HepG2 (cell line): Measurements from ENCODE around the gene CAPN15. TPM values are rescaled to one million over a fixed set of nuclear protein-coding genes. Genes with fewer than 3 reads are reported as not detected.

Experiments
- ATAC-seq: fragments of 200-7000 bp; cut with Tn5 transposase; 3 replicates; pipeline ENCODE4 v1.9.1; 2020; ENCODE audit warnings: mild to moderate bottlenecking, moderate library complexity
- BruUV-seq: library from RNA; stranded (reverse); fragments of 400-500 nt; replicated peaks from 2 replicates; lab custom pipeline; 2021; lab: Mats Ljungman, UMichigan
- CTCF ChIA-PET: fragments of 300-600 bp; formaldehyde crosslinking; extraction: SDS; loops from one replicate; lab custom pipeline; 2021; ENCODE audit warnings: low total read pairs, inconsistent platforms, low intra/inter-chr PET ratio; lab: Yijun Ruan, JAX
- POLR2A ChIA-PET: fragments of 350-600 bp; sonication (Branson Sonifier 250); formaldehyde crosslinking; loops from one replicate; lab custom pipeline; 2020; ENCODE audit warnings: antibody characterized with exemption, inconsistent platforms; lab: Yijun Ruan, JAX
- DNase-seq: peaks from one replicate; pipeline ENCODE4 v3.0.0-alpha.2; 2015; ENCODE audit warnings: low spot score
- FAIRE-seq: peaks from 3 replicates; lab custom pipeline; 2011; peaks lifted over from hg19 to GRCh38; lab: Jason Lieb, UNC
- H2AFZ ChIP-seq: one replicate; pipeline ENCODE4 v1.6.1; 2011; ENCODE audit warnings: low read length, inconsistent platforms
- H3K27ac ChIP-seq: fragments of 300-600 bp; 3 replicates; pipeline ENCODE4 v1.8.0; 2011; ENCODE audit warnings: mixed run types, mild to moderate bottlenecking, mixed read lengths, low read length, inconsistent platforms; ENCODE audit not compliant: insufficient read depth; ENCODE audit errors: extremely low read length
- H3K27me3 ChIP-seq, 2 experiments: fragments of 200-600 bp in 1 of 2; 2 replicates in 1 of 2; 3 replicates in 1 of 2; pipeline versions ENCODE4 v1.6.0 to v1.8.0; 2011; ENCODE audit warnings: low read length in 2 of 2, mild to moderate bottlenecking in 2 of 2, moderate library complexity in 2 of 2, inconsistent platforms in 1 of 2; ENCODE audit not compliant: insufficient read depth in 2 of 2, control insufficient read depth in 1 of 2
- H3K36me3 ChIP-seq, 2 experiments: fragments of 200-600 bp in 1 of 2; replicated peaks in 1 of 2; 2 replicates in 1 of 2; 3 replicates in 1 of 2; pipeline versions ENCODE4 v1.5.1 to v1.8.0; 2011; ENCODE audit warnings: low read length in 2 of 2, inconsistent platforms in 1 of 2; ENCODE audit not compliant: insufficient read depth in 2 of 2, control insufficient read depth in 1 of 2
- H3K4me1 ChIP-seq: 2 replicates; pipeline ENCODE4 v1.5.1; 2012; ENCODE audit warnings: low read length, inconsistent platforms; ENCODE audit not compliant: insufficient read depth
- H3K4me2 ChIP-seq: 2 replicates; pipeline ENCODE4 v1.6.0; 2011; ENCODE audit warnings: low read depth, low read length, inconsistent platforms
- H3K4me3 ChIP-seq, 3 experiments: fragments of 200-600 bp in 1 of 3; sonication (generic), shearing (Covaris generic) in 1 of 3; replicated peaks in 1 of 3; 2 replicates each; pipeline ENCODE4 v1.5.1; 2011 to 2016; ENCODE audit warnings: low read length in 3 of 3, inconsistent platforms in 2 of 3, low read depth in 2 of 3, mild to moderate bottlenecking in 2 of 3, control low read depth in 1 of 3, mixed read lengths in 1 of 3; ENCODE audit not compliant: insufficient read depth in 1 of 3
- H3K79me2 ChIP-seq: one replicate; pipeline ENCODE4 v1.6.1; 2011; ENCODE audit warnings: low read length, inconsistent platforms; ENCODE audit not compliant: insufficient read depth
- H3K9ac ChIP-seq: 2 replicates; pipeline ENCODE4 v1.6.0; 2011; ENCODE audit warnings: mild to moderate bottlenecking, low read depth, low read length, inconsistent platforms; ENCODE audit not compliant: insufficient read depth
- H3K9me3 ChIP-seq: 2 replicates; pipeline ENCODE4 v1.5.1; 2012; ENCODE audit warnings: mild to moderate bottlenecking, low read length
- H4K20me1 ChIP-seq: 2 replicates; pipeline ENCODE4 v1.6.0; 2011; ENCODE audit warnings: inconsistent platforms, mild to moderate bottlenecking, low read length, moderate library complexity; ENCODE audit not compliant: insufficient read depth
- AGO2 ChIP-seq: fragments of 200-400 bp; formaldehyde crosslinking; optimal IDR thresholded peaks from 2 replicates; pipeline ENCODE3; 2017; ENCODE audit warnings: mild to moderate bottlenecking, low read depth, low read length, moderate library complexity
- ARNT ChIP-seq: fragments of 450-650 bp; IDR thresholded peaks from 2 replicates; pipeline ENCODE4 v1.6.1; 2017
- CEBPB ChIP-seq: IDR thresholded peaks from 2 replicates; pipeline ENCODE4 v1.6.1; 2011; ENCODE audit warnings: low read depth, low read length, improper control_type of control experiment, borderline replicate concordance
- HOXA3 ChIP-seq: sonication (generic); formaldehyde crosslinking; IDR thresholded peaks from 2 replicates; pipeline ENCODE4 v1.5.0; 2020; ENCODE audit warnings: missing genetic modification reagents
- MAF1 ChIP-seq: sonication (generic); formaldehyde crosslinking; IDR thresholded peaks from 2 replicates; pipeline ENCODE4 v1.5.0; 2020; ENCODE audit warnings: missing genetic modification reagents, borderline replicate concordance
- NBN ChIP-seq: fragments of 450-650 bp; conservative IDR thresholded peaks from 2 replicates; pipeline ENCODE4 v1.6.1; 2017
- NCOA1 ChIP-seq: sonication (generic); formaldehyde crosslinking; IDR thresholded peaks from 2 replicates; pipeline ENCODE4 v1.9.0; 2021; ENCODE audit warnings: missing genetic modification reagents
- NRL ChIP-seq: sonication (generic); formaldehyde crosslinking; IDR thresholded peaks from 2 replicates; pipeline ENCODE4 v1.5.0; 2020; ENCODE audit warnings: missing genetic modification reagents, mild to moderate bottlenecking, moderate library complexity, borderline replicate concordance
- ONECUT2 ChIP-seq: sonication (generic); formaldehyde crosslinking; IDR thresholded peaks from 2 replicates; pipeline ENCODE4 v1.4.0; 2020; ENCODE audit warnings: missing genetic modification reagents
- RBFOX2 ChIP-seq: fragments of 200-400 bp; formaldehyde crosslinking; IDR thresholded peaks from 2 replicates; pipeline ENCODE4 v1.6.1; 2017; ENCODE audit warnings: low read depth, mild to moderate bottlenecking, low read length
- REL ChIP-seq: sonication (generic); formaldehyde crosslinking; conservative IDR thresholded peaks from 2 replicates; pipeline ENCODE4 v1.8.0; 2022; ENCODE audit warnings: mild to moderate bottlenecking, missing genetic modification reagents, moderate library complexity
- ZNF292 ChIP-seq: sonication (generic); formaldehyde crosslinking; IDR thresholded peaks from 2 replicates; pipeline ENCODE4 v1.8.1; 2022; ENCODE audit warnings: mild to moderate bottlenecking, low read depth, missing genetic modification reagents, borderline replicate concordance
- ZNF558 ChIP-seq: sonication (generic); formaldehyde crosslinking; IDR thresholded peaks from 2 replicates; pipeline ENCODE4 v1.9.0; 2022; ENCODE audit warnings: mild to moderate bottlenecking, missing genetic modification reagents, borderline replicate concordance
- WGBS: methylation state at CpG from one replicate; pipeline ENCODE4 v1.1.6; 2017; ENCODE audit warnings: low lambda C conversion rate; 5-methylcytosine and 5-hydroxymethylcytosine counted together
- in situ Hi-C: cut with HindIII; loops from 2 replicates; pipeline ENCODE4 v1.10.0; 2017; ENCODE audit warnings: low pct_unique_long_range_greater_than_20kb; ENCODE audit not compliant: extremely low pct_ligation_motif_present
- intact Hi-C: fragments of 100-400 bp; cut with micrococcal nuclease; formaldehyde crosslinking; loops from one replicate; pipeline ENCODE4 v1.10.0; 2022; ENCODE audit not compliant: unreplicated experiment
- polyA plus RNA-seq, 8 experiments: library from polyadenylated mRNA; depleted of rRNA in 3 of 8; stranded (reverse) in 7 of 8; unstranded in 1 of 8; fragments of >200 nt; fragmentation: Illumina TruSeq in 4 of 8; extraction: Trizol in 4 of 8; gene quantifications; 2 replicates each; pipeline versions ENCODE4 v1.2.1 to v1.2.3, GENCODE V29; 2011 to 2016; ENCODE audit warnings: low read depth in 4 of 8, missing spikeins in 1 of 8, mixed read lengths in 1 of 8; ENCODE audit not compliant: insufficient read depth in 1 of 8
- total RNA-seq, 5 experiments: library from RNA; depleted of rRNA; stranded (reverse); fragments of >200 nt; fragmentation: Illumina TruSeq; extraction: Trizol; gene quantifications; 2 replicates each; pipeline ENCODE4 v1.2.3, GENCODE V29; 2016; ENCODE audit warnings: low read depth in 1 of 5
- TF ChIP-seq, protein P1 (sequence below): sonication (generic); formaldehyde crosslinking; IDR thresholded peaks from 2 replicates; pipeline ENCODE4 v1.5.1; 2020; ENCODE audit warnings: mild to moderate bottlenecking, missing genetic modification reagents

CAPN15 gene
- total and polyA plus RNA-seq, 2 of the 13 experiments (the other 11 are each of a cell fraction or from before 2014, with no cell fraction given), result 14.9 to 24.5 TPM

DNA sequence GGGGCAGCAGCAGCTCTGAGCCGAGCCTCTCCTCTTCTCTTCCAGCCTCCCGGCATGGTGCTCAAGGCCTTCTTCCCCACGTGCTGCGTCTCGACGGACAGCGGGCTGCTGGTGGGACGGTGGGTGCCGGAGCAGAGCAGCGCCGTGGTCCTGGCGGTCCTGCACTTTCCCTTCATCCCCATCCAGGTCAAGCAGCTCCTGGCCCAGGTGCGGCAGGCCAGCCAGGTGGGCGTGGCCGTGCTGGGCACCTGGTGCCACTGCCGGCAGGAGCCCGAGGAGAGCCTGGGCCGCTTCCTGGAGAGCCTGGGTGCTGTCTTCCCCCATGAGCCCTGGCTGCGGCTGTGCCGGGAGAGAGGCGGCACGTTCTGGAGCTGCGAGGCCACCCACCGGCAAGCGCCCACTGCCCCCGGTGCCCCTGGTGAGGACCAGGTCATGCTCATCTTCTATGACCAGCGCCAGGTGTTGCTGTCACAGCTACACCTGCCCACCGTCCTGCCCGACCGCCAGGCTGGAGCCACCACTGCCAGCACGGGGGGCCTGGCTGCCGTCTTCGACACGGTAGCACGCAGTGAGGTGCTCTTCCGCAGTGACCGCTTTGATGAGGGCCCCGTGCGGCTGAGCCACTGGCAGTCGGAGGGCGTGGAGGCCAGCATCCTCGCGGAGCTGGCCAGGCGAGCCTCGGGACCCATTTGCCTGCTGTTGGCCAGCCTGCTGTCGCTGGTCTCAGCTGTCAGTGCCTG lies 46.7 kb downstream of the CAPN15 start:
- H2AFZ ChIP-seq, result no peak overlapping the region
- no peaks in the 10 kb centered on the region for H3K27me3 ChIP-seq
- H3K4me3 ChIP-seq, result no peak overlapping the region
- FAIRE-seq (no peak), ATAC-seq (no peak), DNase-seq (no peak)
- H3K27ac ChIP-seq, result no peak overlapping the region
- in situ Hi-C loops, result no loop called here
- H3K79me2 ChIP-seq, result peaks cover 7% of the 10 kb centered on the region
- BruUV-seq, result no TSS peak
- TF ChIP-seq AGO2 (peak; percentile 3), RBFOX2 (peak; percentile 41; the same call in 1 of the 2 replicates), MAF1 (CRISPR knock-in tag) (no peak)
- WGBS, result 96% methylated on average over 14 of the region's 46 CpGs
- ChIA-PET CTCF (no interaction called here), POLR2A (no interaction called here)
- peaks cover 1 to 5% of the 10 kb centered on the region in 2 experiments; a peak in 1 of 5 replicates for H3K36me3 ChIP-seq
- H4K20me1 ChIP-seq, result no peaks in the 10 kb centered on the region
- intact Hi-C loops, result no loop called here
- no peaks in the 10 kb centered on the region for H3K9me3 ChIP-seq
- peaks cover 22% of the 10 kb centered on the region for H3K4me1 ChIP-seq
- H3K4me2 ChIP-seq, result no peak overlapping the region
- no peak overlapping the region for H3K9ac ChIP-seq

DNA sequence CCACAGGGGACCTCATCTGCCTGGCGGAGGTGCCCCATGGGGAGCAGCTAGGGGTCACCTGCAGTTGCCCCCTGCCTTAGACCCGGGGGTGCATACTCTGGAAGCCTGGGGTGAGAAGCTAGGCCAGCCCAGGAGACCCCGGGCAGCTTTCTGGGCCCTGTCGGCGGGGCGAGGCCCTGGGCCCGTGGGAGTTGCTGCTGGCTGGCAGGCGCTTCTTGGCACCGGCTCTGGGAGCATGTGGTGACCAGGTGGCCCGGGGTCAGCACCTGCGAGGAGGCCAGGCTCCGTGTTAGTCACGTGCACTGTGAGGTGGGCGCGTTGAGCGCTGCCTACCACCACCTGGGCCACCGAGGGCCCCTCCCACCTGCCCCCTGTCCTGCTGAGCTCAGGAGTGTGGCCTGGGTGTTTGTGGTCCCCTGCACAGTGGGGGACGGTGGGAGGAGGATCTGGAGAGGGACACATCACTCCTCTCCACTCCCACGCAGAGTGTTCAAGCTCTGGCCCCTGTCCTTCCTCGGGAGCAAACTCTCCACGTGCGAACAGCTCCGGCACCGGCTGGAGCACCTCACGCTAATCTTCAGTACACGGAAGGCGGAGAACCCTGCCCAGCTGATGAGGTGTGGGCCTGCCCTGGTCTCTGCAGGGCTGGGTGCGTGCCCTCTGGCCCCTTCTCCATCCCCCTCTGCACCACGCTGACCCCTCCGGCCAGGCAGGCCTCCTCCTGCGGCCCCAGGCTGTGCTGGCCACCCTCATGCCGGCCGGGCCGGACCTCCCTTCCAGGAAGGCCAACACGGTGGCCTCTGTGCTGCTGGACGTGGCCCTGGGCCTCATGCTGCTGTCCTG lies 48.1 kb downstream of the CAPN15 start:
- no peaks in the 10 kb centered on the region for H4K20me1 ChIP-seq
- BruUV-seq, result no TSS peak
- in situ Hi-C loops, result no loop called here
- H3K27ac ChIP-seq, result no peak overlapping the region
- FAIRE-seq (no peak), ATAC-seq (no peak), DNase-seq (no peak)
- no peaks in the 10 kb centered on the region for H3K9me3 ChIP-seq
- WGBS, result 91% methylated on average over 17 of the region's 36 CpGs
- POLR2A ChIA-PET, result interaction anchor here (1.4 kb wide), 1 partner anchor 42 kb away, joined by 3 read pairs; no protein-coding TSS in a partner anchor
- H3K4me2 ChIP-seq, result no peak overlapping the region
- intact Hi-C loops, result no loop called here
- H3K27me3 ChIP-seq, result no peaks in the 10 kb centered on the region
- no peak overlapping the region for H3K4me3 ChIP-seq
- H3K36me3 ChIP-seq, result peaks cover 1 to 5% of the 10 kb centered on the region in 2 experiments; a peak in 1 of 5 replicates
- peaks cover 4% of the 10 kb centered on the region for H3K79me2 ChIP-seq
- no peak overlapping the region for H2AFZ ChIP-seq
- CTCF ChIA-PET, result no interaction called here
- H3K9ac ChIP-seq, result 0 out of 2 replicates have a peak overlapping the region, but pooled peaks have one; percentile 8
- peaks cover 19% of the 10 kb centered on the region for H3K4me1 ChIP-seq
- TF ChIP-seq ZNF558 (CRISPR knock-in tag), result no peak
- no peak for TF ChIP-seq NRL (CRISPR knock-in tag)
- TF ChIP-seq CEBPB, result no peak
- TF ChIP-seq ARNT, result no peak
- TF ChIP-seq HOXA3 (CRISPR knock-in tag), result 0 out of 2 replicates have a peak, but pooled peaks have one; percentile 2
- TF ChIP-seq NBN, result no peak
- no peak for TF ChIP-seq ONECUT2
- TF ChIP-seq, protein P1, sequence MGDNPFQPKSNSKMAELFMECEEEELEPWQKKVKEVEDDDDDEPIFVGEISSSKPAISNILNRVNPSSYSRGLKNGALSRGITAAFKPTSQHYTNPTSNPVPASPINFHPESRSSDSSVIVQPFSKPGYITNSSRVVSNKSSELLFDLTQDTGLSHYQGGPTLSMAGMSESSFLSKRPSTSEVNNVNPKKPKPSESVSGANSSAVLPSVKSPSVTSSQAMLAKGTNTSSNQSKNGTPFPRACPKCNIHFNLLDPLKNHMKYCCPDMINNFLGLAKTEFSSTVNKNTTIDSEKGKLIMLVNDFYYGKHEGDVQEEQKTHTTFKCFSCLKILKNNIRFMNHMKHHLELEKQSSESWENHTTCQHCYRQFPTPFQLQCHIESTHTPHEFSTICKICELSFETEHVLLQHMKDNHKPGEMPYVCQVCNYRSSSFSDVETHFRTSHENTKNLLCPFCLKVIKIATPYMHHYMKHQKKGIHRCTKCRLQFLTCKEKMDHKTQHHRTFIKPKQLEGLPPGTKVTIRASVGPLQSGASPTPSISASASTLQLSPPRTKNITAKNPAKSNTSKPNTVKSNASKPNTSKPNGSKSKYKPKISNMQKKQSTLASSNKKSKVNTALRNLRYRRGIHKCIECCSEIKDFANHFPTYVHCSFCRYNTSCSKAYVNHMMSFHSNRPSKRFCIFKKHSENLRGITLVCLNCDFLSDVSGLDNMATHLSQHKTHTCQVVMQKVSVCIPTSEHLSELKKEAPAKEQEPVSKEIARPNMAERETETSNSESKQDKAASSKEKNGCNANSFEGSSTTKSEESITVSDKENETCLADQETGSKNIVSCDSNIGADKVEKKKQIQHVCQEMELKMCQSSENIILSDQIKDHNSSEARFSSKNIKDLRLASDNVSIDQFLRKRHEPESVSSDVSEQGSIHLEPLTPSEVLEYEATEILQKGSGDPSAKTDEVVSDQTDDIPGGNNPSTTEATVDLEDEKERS (CRISPR knock-in tag), result no peak
- no peak for TF ChIP-seq ZNF292 (CRISPR knock-in tag)
- no peak for TF ChIP-seq NCOA1 (CRISPR knock-in tag)
- TF ChIP-seq REL (CRISPR knock-in tag), result no peak
